GM12873 (cell line): ENCODE results near the gene HLX.
A peak's percentile ranks its signal among the peaks of the same experiment; 100 is the strongest.

ENCODE experiments used
- CTCF ChIP-seq: IDR thresholded peaks from 2 replicates; pipeline ENCODE4 v1.5.1; 2012; ENCODE audit warnings: low read depth, mild to moderate bottlenecking, moderate library complexity, low read length, control low read depth; ENCODE audit not compliant: insufficient read depth; ENCODE audit errors: missing control alignments

Gene HLX

GRCh38 chr1:220852408-220852807, 26.8 kb upstream of the HLX start:
- TF ChIP-seq CTCF: no peak

- TF ChIP-seq CTCF: no peak
Observed at GRCh38 chr1:220872296-220872695, 6.9 kb upstream of the HLX start.

DNA sequence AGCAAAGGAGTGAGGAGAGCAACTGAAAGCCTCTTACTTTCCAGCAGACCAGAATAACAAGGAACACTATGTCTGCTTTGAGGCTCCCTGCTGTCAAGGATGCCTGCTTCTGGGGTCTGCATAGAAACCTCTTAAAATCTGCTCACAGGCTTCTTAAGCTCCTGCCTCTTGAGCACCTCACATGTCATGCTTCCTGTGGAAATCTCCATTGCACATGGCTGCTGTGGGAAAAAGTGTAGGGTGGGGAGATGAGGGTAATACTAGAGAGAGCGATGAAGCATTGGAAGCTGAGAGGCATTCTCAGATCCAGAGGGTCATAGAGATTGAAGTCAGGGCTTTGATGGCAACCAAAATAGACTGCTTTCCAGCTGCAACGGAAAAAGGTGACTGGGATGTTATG, 6.2 kb upstream of the HLX start:
- no peak for TF ChIP-seq CTCF

DNA sequence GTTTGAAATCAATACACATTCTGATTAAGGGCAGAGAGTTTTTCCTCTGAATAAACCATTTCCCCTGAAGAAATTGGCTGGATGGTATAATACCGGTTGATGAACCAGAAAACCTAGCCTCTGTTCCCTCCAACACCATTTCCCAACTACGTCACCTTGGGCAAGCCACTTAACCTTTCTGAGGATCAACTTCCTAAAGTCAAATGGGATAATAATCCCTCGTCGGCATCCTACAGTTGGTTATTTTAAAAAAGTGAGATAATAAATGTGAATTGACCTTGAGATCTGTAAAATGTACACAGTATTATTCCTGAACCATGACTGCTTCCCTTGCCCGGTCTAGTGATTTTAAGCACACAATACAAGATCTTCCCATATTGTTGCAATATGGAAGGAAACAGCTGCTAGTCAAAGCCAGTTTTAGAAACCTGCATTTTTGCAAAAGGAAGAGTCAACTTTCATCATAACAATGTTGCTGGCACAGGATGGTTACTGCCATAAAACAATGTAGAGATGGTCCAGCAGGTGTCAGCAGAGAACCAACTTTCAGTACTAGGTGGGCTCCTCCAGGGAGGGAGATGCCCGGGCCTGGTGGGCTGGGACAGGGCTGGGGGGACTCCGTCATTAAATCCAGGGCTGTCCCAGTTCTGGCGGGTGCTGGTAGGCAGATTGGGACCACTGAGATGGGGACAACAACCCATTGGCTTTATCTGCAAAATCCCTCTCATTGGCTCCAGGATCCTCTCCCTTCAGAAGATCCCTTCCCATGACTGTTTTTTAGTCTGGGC, 5.2 kb upstream of the HLX start:
- peak; percentile 72 for TF ChIP-seq CTCF

GRCh38 chr1:220875260-220875659, 4.0 kb upstream of the HLX start:
- TF ChIP-seq CTCF: no peak

GRCh38 chr1:220876511-220877376, 2.5 kb upstream of the HLX start:
- TF ChIP-seq CTCF: no peak

- TF ChIP-seq CTCF: no peak
Observed at GRCh38 chr1:220877377-220878095, 1.7 kb upstream of the HLX start.
